Activated CD8-positive, alpha-beta memory T cell treated with anti-CD3 and anti-CD28 coated beads for 48 hours (primary cell): ENCODE measurements around the gene SDCCAG8.

ENCODE experiments used
- DNase-seq, 3 experiments: peaks; one replicate each; pipeline ENCODE4 v3.0.0-alpha.2; 2020; ENCODE audit warnings: low read depth in 2 of 3, low spot score in 2 of 3

The SDCCAG8 gene

GRCh38 chr1:243280571-243281129 is 24.8 kb downstream of the SDCCAG8 start:
- no peak for DNase-seq

GRCh38 chr1:243281672-243282071 is 25.8 kb downstream of the SDCCAG8 start:
- no peak for DNase-seq

- DNase-seq = no peak
Observed at GRCh38 chr1:243286409-243287122, 30.7 kb downstream of the SDCCAG8 start.

- DNase-seq = no peak
Observed at GRCh38 chr1:243287123-243287460, 31.3 kb downstream of the SDCCAG8 start.

GRCh38 chr1:243287652-243288051 is 31.8 kb downstream of the SDCCAG8 start:
- no peak for DNase-seq

GRCh38 chr1:243288062-243288461 is 32.2 kb downstream of the SDCCAG8 start:
- no peak for DNase-seq

GRCh38 chr1:243291292-243291691 is 35.5 kb downstream of the SDCCAG8 start:
- no peak for DNase-seq

GRCh38 chr1:243292117-243292516 is 36.3 kb downstream of the SDCCAG8 start:
- DNase-seq = no peak

GRCh38 chr1:243293941-243294722 is 38.3 kb downstream of the SDCCAG8 start:
- DNase-seq = no peak

- no peak for DNase-seq
Observed at GRCh38 chr1:243294723-243295121, 38.9 kb downstream of the SDCCAG8 start.

GRCh38 chr1:243299069-243299468 is 43.2 kb downstream of the SDCCAG8 start:
- no peak for DNase-seq

GRCh38 chr1:243301059-243301458 is 45.2 kb downstream of the SDCCAG8 start:
- DNase-seq = no peak

- DNase-seq = no peak
Observed at GRCh38 chr1:243311809-243312208, 56.0 kb downstream of the SDCCAG8 start.

GRCh38 chr1:243312952-243313634 is 57.3 kb downstream of the SDCCAG8 start:
- no peak for DNase-seq

- DNase-seq = no peak
Observed at GRCh38 chr1:243313635-243314536, 58.0 kb downstream of the SDCCAG8 start.

- DNase-seq = no peak
Observed at GRCh38 chr1:243315455-243315854, 59.6 kb downstream of the SDCCAG8 start.

GRCh38 chr1:243315893-243316292 is 60.1 kb downstream of the SDCCAG8 start:
- no peak for DNase-seq

- no peak for DNase-seq
Observed at GRCh38 chr1:243316366-243316989, 60.6 kb downstream of the SDCCAG8 start.

GRCh38 chr1:243320224-243320623 is 64.4 kb downstream of the SDCCAG8 start:
- DNase-seq = no peak

GRCh38 chr1:243322326-243322725 is 66.5 kb downstream of the SDCCAG8 start:
- no peak for DNase-seq
